SJCRH30 (cell line): ENCODE results near the gene TM4SF20. TPM values are rescaled to one million over a fixed set of nuclear protein-coding genes. Genes with fewer than 3 reads are reported as not detected.

Experiments
- DNase-seq, 2 experiments: peaks; one replicate each; pipeline ENCODE4 v3.0.0-alpha.2; 2015 to 2020
- H3K27ac ChIP-seq: fragments of 250-450 bp; sonication (Bioruptor Pico); 2 replicates; pipeline ENCODE4 v1.5.1; 2020; ENCODE audit warnings: mild to moderate bottlenecking, moderate library complexity
- H3K27me3 ChIP-seq: fragments of 250-450 bp; sonication (Bioruptor Pico); 2 replicates; pipeline ENCODE4 v1.5.1; 2020; ENCODE audit warnings: mild to moderate bottlenecking, moderate library complexity
- H3K36me3 ChIP-seq: fragments of 250-450 bp; sonication (Bioruptor Pico); 2 replicates; pipeline ENCODE4 v1.5.1; 2020; ENCODE audit warnings: mild to moderate bottlenecking, moderate library complexity
- H3K4me1 ChIP-seq: fragments of 250-450 bp; sonication (Bioruptor Pico); 2 replicates; pipeline ENCODE4 v1.5.1; 2020; ENCODE audit warnings: mild to moderate bottlenecking, moderate library complexity
- H3K4me3 ChIP-seq: fragments of 250-450 bp; sonication (Bioruptor Pico); 2 replicates; pipeline ENCODE4 v1.5.1; 2020; ENCODE audit warnings: mild to moderate bottlenecking, moderate library complexity
- H3K9me3 ChIP-seq: fragments of 250-450 bp; sonication (Bioruptor Pico); replicated peaks from 2 replicates; pipeline ENCODE4 v1.5.1; 2020; ENCODE audit warnings: mild to moderate bottlenecking, moderate library complexity
- total RNA-seq: library from RNA; depleted of rRNA; stranded (reverse); fragments of >200 nt; shearing (Covaris generic); gene quantifications from 2 replicates; pipeline ENCODE4 v1.2.3, GENCODE V29; 2014; rRNA removed

The TM4SF20 gene
- total RNA-seq, 1 experiment from 2014 or later, result not detected

GRCh38 chr2:227324995-227325838 lies 53.9 kb downstream of the TM4SF20 start, which contains the start of gene MFF:
Gene MFF, plus strand, starts transcription at chr2:227325251. Its CDS starts 5,415 bp downstream, at chr2:227330666.
- Histone ChIP-seq H3K27ac (peak within 1 kb of the TSS; percentile 79), H3K9me3 (no peaks in the 10 kb centered on the region; the same call in 1 of the 2 replicates), H3K4me1 (no peaks in the 10 kb centered on the region), H3K36me3 (no peaks in the 10 kb centered on the region), H3K4me3 (peak within 1 kb of the TSS; percentile 95), H3K27me3 (no peaks in the 10 kb centered on the region)
- peak; percentile 93 to 96 for DNase-seq

- no peaks in the 10 kb centered on the region for H3K36me3 ChIP-seq
- H3K4me1 ChIP-seq, result no peaks in the 10 kb centered on the region
- no peaks in the 10 kb centered on the region for H3K27me3 ChIP-seq
- no peaks in the 10 kb centered on the region; the same call in none of the 2 replicates for H3K9me3 ChIP-seq
- peak overlapping the region; percentile 79 for H3K27ac ChIP-seq
- peak overlapping the region; percentile 95 for H3K4me3 ChIP-seq
- peak; percentile 31 to 65 for DNase-seq
These were observed 54.5 kb downstream of the TM4SF20 start for GRCh38 chr2:227324642-227324994.

- Histone ChIP-seq H3K4me3 (no peak overlapping the region), H3K27ac (no peak overlapping the region), H3K9me3 (no peaks in the 10 kb centered on the region; the same call in none of the 2 replicates), H3K27me3 (no peaks in the 10 kb centered on the region), H3K4me1 (no peaks in the 10 kb centered on the region), H3K36me3 (no peaks in the 10 kb centered on the region)
- no peak for DNase-seq
These were observed 55.3 kb downstream of the TM4SF20 start for GRCh38 chr2:227323818-227324217.

- H3K9me3 ChIP-seq, result no peaks in the 10 kb centered on the region; the same call in none of the 2 replicates
- no peaks in the 10 kb centered on the region for H3K4me1 ChIP-seq
- DNase-seq, result no peak
- H3K36me3 ChIP-seq, result no peaks in the 10 kb centered on the region
- no peak overlapping the region for H3K4me3 ChIP-seq
- no peaks in the 10 kb centered on the region for H3K27me3 ChIP-seq
- H3K27ac ChIP-seq, result no peak overlapping the region
These were observed 56.4 kb downstream of the TM4SF20 start for GRCh38 chr2:227322530-227323205.

GRCh38 chr2:227320305-227321094 lies 58.6 kb downstream of the TM4SF20 start:
- Histone ChIP-seq H3K9me3 (no peaks in the 10 kb centered on the region; the same call in none of the 2 replicates), H3K4me3 (no peak overlapping the region), H3K27ac (no peak overlapping the region), H3K36me3 (no peaks in the 10 kb centered on the region), H3K4me1 (no peaks in the 10 kb centered on the region), H3K27me3 (no peaks in the 10 kb centered on the region)
- no peak for DNase-seq

- no peaks in the 10 kb centered on the region for H3K4me1 ChIP-seq
These were observed 61.3 kb downstream of the TM4SF20 start for GRCh38 chr2:227317834-227318233.

GRCh38 chr2:227313310-227313709 lies 65.8 kb downstream of the TM4SF20 start:
- H3K36me3 ChIP-seq, result no peaks in the 10 kb centered on the region
- H3K27ac ChIP-seq, result no peak overlapping the region
- no peaks in the 10 kb centered on the region for H3K9me3 ChIP-seq
- no peak for DNase-seq
- no peaks in the 10 kb centered on the region for H3K27me3 ChIP-seq
- H3K4me3 ChIP-seq, result no peak overlapping the region
- no peaks in the 10 kb centered on the region for H3K4me1 ChIP-seq

More at GRCh38 chr2:227317834-227318233, 61.3 kb downstream of the TM4SF20 start:
- no peak overlapping the region for H3K27ac ChIP-seq
- no peaks in the 10 kb centered on the region; the same call in 1 of the 2 replicates for H3K9me3 ChIP-seq
- no peaks in the 10 kb centered on the region for H3K36me3 ChIP-seq
- no peaks in the 10 kb centered on the region for H3K27me3 ChIP-seq
- H3K4me3 ChIP-seq, result no peak overlapping the region
- no peak for DNase-seq

- no peak overlapping the region for H3K4me3 ChIP-seq
- H3K27ac ChIP-seq, result no peak overlapping the region
- no peak for DNase-seq
These were observed 66.5 kb downstream of the TM4SF20 start for GRCh38 chr2:227312579-227312978.

More at GRCh38 chr2:227312579-227312978, 66.5 kb downstream of the TM4SF20 start:
- Histone ChIP-seq H3K4me1 (no peaks in the 10 kb centered on the region), H3K9me3 (no peaks in the 10 kb centered on the region), H3K27me3 (no peaks in the 10 kb centered on the region), H3K36me3 (no peaks in the 10 kb centered on the region)

Other genes with a start within 250 kb of the TM4SF20 start
- gene COL4A4, start 215.1 kb downstream of the TM4SF20 start, total RNA-seq, result not detected in 2 replicates
- 0.03 and 0.34 TPM in 2 replicates for gene COL4A3, start 214.7 kb downstream of the TM4SF20 start, total RNA-seq
- gene MFF, start 54.1 kb downstream of the TM4SF20 start, total RNA-seq, result 108 and 117 TPM in 2 replicates
- gene SCYGR1, start 8.6 kb upstream of the TM4SF20 start, total RNA-seq, result not detected in 2 replicates
- gene AGFG1, start 92.8 kb upstream of the TM4SF20 start, total RNA-seq, result 76.0 and 89.9 TPM in 2 replicates
- not detected in 2 replicates for gene SCYGR2, start 219.6 kb upstream of the TM4SF20 start, total RNA-seq
- not detected in 2 replicates for gene SCYGR3, start 235.5 kb upstream of the TM4SF20 start, total RNA-seq
- not detected in 2 replicates for gene SCYGR4, start 238.2 kb upstream of the TM4SF20 start, total RNA-seq